Activated T-helper 1 cell treated with anti-CD3 and anti-CD28 coated beads, Interleukin-2, amount 50 U/mL, for 16 hours (primary cell): ENCODE data around the gene UBAP2.

Experiments
- DNase-seq, 2 donors: peaks; one replicate each; pipeline ENCODE4 v3.0.0-alpha.2; 2020; ENCODE audit warnings: low read depth in 1 of 2, low spot score in 1 of 2

UBAP2 gene

GRCh38 chr9:33880211-33881089 is 168.2 kb downstream of the UBAP2 start:
- DNase-seq: no peak

DNA sequence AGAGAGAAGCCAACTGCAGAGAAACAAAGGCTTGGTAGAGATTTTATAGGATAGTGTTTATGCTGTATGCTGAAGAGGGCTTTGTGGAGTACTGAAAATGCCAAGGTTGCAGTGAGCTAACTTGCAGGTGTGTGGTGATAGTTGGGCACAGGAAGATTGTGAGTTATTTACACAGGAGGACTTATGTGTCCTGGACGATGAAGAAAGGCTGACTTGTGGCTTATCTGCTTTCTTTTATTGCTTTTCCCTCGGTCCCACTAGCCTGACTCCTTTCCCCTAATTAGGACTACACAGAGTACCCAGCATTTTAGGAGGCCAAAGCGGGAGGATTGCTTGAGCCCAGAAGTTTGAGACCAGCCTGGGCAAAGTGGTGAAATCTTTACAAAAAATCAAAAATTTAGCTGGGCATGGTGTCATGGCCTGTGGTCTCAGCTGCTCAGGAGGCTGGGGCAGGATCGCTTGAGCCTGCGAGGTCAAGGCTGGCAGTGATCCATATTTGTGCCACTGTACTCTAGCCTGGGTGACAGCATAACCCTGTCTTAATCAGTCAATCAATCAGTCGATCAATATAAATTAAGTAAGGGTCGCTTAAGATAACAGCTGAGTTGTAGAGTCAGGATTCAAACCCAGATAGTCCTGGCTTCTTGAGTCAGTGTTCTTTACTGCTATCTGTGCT is 169.9 kb downstream of the UBAP2 start:
- DNase-seq: no peak

GRCh38 chr9:33877727-33878489 is 170.8 kb downstream of the UBAP2 start:
- no peak for DNase-seq
